ENCODE data around the gene SOS2.

Gene SOS2

DNA sequence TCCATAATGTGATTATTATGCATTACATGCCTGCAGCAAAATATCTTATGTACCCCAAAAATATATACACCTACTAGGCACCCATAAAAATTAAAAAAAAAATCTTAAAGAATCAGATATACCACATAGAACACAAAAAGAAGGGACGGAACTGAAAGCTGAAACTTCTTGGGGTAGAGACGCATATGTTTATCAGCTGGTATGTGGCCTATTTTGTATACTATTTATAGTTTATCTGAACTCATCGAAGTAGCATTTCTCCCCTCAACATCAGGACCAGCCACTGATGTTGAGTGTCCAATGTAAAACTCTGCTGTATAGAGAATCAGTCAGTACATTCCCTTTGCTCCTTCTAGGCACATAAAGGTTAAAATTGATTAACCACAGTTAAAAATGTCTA, 22.9 kb upstream of the SOS2 start:
- DNase-seq: no peak
- Histone ChIP-seq H3K27ac (ENCODE audit: low read length) (no peak overlapping the region), H3K9me2 (replicated peaks; ENCODE audit: insufficient read depth, low read length) (no peaks in the 10 kb centered on the region), H3K27me3 (replicated peaks; ENCODE audit: insufficient read depth, low read length) (no peaks in the 10 kb centered on the region), H3K4me1 (ENCODE audit: low read length) (no peaks in the 10 kb centered on the region), H3K9ac (ENCODE audit: low read length) (no peak overlapping the region), H3K9me3 (replicated peaks; ENCODE audit: insufficient read depth, low read length) (no peaks in the 10 kb centered on the region), H2AFZ (ENCODE audit: low read length) (no peak overlapping the region), H3K4me3 (ENCODE audit: low read length) (no peak overlapping the region), H4K20me1 (ENCODE audit: insufficient read depth, low read length) (no peaks in the 10 kb centered on the region), H3K79me2 (ENCODE audit: low read length) (no peaks in the 10 kb centered on the region), H3F3A (ENCODE audit: insufficient read depth, low read length) (no peaks in the 10 kb centered on the region), H3K36me3 (replicated peaks; ENCODE audit: insufficient read depth, low read length) (no peaks in the 10 kb centered on the region), H3K4me2 (ENCODE audit: low read depth, low read length) (no peak overlapping the region)
- TF ChIP-seq EZH2 (optimal IDR thresholded peaks at IDR 0.05; ENCODE audit: low read depth, low read length) (no peak), EZH2phosphoT487 (IDR thresholded peaks at IDR 0.05; ENCODE audit: low read length) (no peak)
- TF ChIP-seq, protein P1, sequence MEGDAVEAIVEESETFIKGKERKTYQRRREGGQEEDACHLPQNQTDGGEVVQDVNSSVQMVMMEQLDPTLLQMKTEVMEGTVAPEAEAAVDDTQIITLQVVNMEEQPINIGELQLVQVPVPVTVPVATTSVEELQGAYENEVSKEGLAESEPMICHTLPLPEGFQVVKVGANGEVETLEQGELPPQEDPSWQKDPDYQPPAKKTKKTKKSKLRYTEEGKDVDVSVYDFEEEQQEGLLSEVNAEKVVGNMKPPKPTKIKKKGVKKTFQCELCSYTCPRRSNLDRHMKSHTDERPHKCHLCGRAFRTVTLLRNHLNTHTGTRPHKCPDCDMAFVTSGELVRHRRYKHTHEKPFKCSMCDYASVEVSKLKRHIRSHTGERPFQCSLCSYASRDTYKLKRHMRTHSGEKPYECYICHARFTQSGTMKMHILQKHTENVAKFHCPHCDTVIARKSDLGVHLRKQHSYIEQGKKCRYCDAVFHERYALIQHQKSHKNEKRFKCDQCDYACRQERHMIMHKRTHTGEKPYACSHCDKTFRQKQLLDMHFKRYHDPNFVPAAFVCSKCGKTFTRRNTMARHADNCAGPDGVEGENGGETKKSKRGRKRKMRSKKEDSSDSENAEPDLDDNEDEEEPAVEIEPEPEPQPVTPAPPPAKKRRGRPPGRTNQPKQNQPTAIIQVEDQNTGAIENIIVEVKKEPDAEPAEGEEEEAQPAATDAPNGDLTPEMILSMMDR (IDR thresholded peaks at IDR 0.05; ENCODE audit: low read length): no peak

DNA sequence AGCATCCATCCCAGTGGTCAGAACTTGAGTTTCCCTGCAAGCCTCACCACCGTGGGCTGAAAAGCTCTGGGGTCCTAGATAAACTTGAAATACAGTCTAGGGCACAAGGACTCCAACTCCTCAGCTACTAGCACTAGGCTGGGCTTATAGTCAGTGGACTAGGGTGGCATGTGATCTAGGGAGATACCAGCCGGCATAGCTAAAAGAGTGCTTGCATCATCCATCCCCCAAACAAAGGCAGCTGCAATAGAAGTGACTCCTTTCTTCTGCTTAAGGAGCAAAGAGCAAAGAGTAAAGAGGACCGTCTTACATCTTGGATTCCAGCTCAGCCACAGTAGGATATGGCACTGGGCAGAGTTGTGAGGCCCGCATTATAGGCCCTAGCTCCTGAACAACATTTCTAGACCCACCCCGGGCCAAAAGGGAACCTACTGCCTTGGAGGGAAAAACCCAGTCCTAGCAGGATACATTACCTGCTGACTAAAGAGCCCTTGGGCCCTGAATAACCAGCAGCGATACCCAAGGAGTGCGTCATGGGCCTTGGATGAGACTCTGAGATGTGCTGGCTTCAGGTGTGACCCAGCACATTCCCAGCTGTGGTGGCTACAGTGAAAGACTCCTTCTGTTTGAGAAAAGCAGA, 17.9 kb upstream of the SOS2 start:
- H3K9me3 ChIP-seq (replicated peaks; ENCODE audit: insufficient read depth, low read length): no peaks in the 10 kb centered on the region
- H2AFZ ChIP-seq (ENCODE audit: low read length): no peak overlapping the region
- no peak overlapping the region for H3K9ac ChIP-seq (ENCODE audit: low read length)
- no peaks in the 10 kb centered on the region for H3K36me3 ChIP-seq (replicated peaks; ENCODE audit: insufficient read depth, low read length)
- H4K20me1 ChIP-seq (ENCODE audit: insufficient read depth, low read length): no peaks in the 10 kb centered on the region
- no peak overlapping the region for H3K4me2 ChIP-seq (ENCODE audit: low read depth, low read length)
- H3K9me2 ChIP-seq (replicated peaks; ENCODE audit: insufficient read depth, low read length): no peaks in the 10 kb centered on the region
- H3K27ac ChIP-seq (ENCODE audit: low read length): no peak overlapping the region
- TF ChIP-seq, protein P1 (IDR thresholded peaks at IDR 0.05; ENCODE audit: low read length): no peak
- TF ChIP-seq EZH2phosphoT487 (IDR thresholded peaks at IDR 0.05; ENCODE audit: low read length) (no peak), EZH2 (optimal IDR thresholded peaks at IDR 0.05; ENCODE audit: low read depth, low read length) (no peak)
- no peak for DNase-seq
- no peaks in the 10 kb centered on the region for H3K4me1 ChIP-seq (ENCODE audit: low read length)
- H3F3A ChIP-seq (ENCODE audit: insufficient read depth, low read length): no peaks in the 10 kb centered on the region
- H3K27me3 ChIP-seq (replicated peaks; ENCODE audit: insufficient read depth, low read length): no peaks in the 10 kb centered on the region
- H3K79me2 ChIP-seq (ENCODE audit: low read length): no peaks in the 10 kb centered on the region
- H3K4me3 ChIP-seq (ENCODE audit: low read length): no peak overlapping the region

DNA sequence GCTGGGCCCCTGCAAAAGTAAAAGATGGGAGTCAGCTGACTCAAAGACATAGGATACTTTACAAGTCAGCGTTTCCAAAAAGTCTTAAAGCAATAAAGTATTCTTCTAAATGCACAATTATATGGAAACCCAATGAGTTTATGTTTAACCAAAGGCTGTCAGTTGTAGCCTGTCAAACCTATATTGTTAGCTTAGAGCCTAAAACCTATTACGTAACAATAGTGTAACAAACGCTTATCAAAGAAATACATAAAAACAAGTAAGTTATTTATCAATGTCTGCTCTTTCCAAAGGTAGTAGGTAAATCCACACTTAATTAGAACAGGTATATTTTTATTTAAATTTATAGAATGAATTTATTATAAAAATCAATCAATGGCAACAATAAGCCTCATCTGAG, 15.9 kb upstream of the SOS2 start:
- Histone ChIP-seq H3K4me2 (ENCODE audit: low read depth, low read length) (no peak overlapping the region), H3K9me2 (replicated peaks; ENCODE audit: insufficient read depth, low read length) (no peaks in the 10 kb centered on the region), H3F3A (ENCODE audit: insufficient read depth, low read length) (no peaks in the 10 kb centered on the region), H4K20me1 (ENCODE audit: insufficient read depth, low read length) (no peaks in the 10 kb centered on the region), H3K9me3 (replicated peaks; ENCODE audit: insufficient read depth, low read length) (no peaks in the 10 kb centered on the region), H3K9ac (ENCODE audit: low read length) (no peak overlapping the region), H3K36me3 (replicated peaks; ENCODE audit: insufficient read depth, low read length) (no peaks in the 10 kb centered on the region), H3K27ac (ENCODE audit: low read length) (no peak overlapping the region), H2AFZ (ENCODE audit: low read length) (no peak overlapping the region), H3K27me3 (replicated peaks; ENCODE audit: insufficient read depth, low read length) (no peaks in the 10 kb centered on the region), H3K4me3 (ENCODE audit: low read length) (no peak overlapping the region), H3K79me2 (ENCODE audit: low read length) (no peaks in the 10 kb centered on the region), H3K4me1 (ENCODE audit: low read length) (no peaks in the 10 kb centered on the region)
- no peak for TF ChIP-seq EZH2 (optimal IDR thresholded peaks at IDR 0.05; ENCODE audit: low read depth, low read length)
- TF ChIP-seq, protein P1 (IDR thresholded peaks at IDR 0.05; ENCODE audit: low read length): no peak
- no peak for TF ChIP-seq EZH2phosphoT487 (IDR thresholded peaks at IDR 0.05; ENCODE audit: low read length)
- DNase-seq: no peak

Data from MM.1S (cell line).